ENCODE data around the gene TEX54. TPM values are rescaled to one million over a fixed set of nuclear protein-coding genes. Genes with fewer than 3 reads are reported as not detected.
A peak's percentile ranks its signal among the peaks of the same experiment; 100 is the strongest.

TEX54 gene
- total and polyA plus RNA-seq, 2 of the 13 experiments (the other 11 are each of a cell fraction or from before 2014, with no cell fraction given) = not detected

GRCh38 chr11:62831520-62832335 lies 913 bp downstream of the TEX54 start, which contains the start of gene STX5 (continued):
- TF ChIP-seq UBTF (CRISPR knock-in tag; IDR thresholded peaks at IDR 0.05) (peak; percentile 50), ZNF510 (CRISPR knock-in tag; IDR thresholded peaks at IDR 0.05; ENCODE audit: low read depth) (peak; percentile 31; the same call in 1 of the 2 replicates), FIP1L1 (IDR thresholded peaks at IDR 0.05; ENCODE audit: borderline replicate concordance, insufficient read depth, low read depth, low read length) (no peak), RFXAP (CRISPR knock-in tag; IDR thresholded peaks at IDR 0.05; ENCODE audit: borderline replicate concordance) (no peak), ZNF652 (CRISPR knock-in tag; IDR thresholded peaks at IDR 0.05; ENCODE audit: borderline replicate concordance, low read depth) (no peak), BCLAF1 (IDR thresholded peaks at IDR 0.05) (no peak), ZNF761 (CRISPR knock-in tag; conservative IDR thresholded peaks at IDR 0.05) (peak; percentile 52; the same call in 1 of the 2 replicates), THAP8 (CRISPR knock-in tag; IDR thresholded peaks at IDR 0.05; ENCODE audit: borderline replicate concordance) (no peak), KDM1A (CRISPR knock-in tag; IDR thresholded peaks at IDR 0.05) (no peak), CHD2 (IDR thresholded peaks at IDR 0.05; ENCODE audit: low read depth, low read length) (no peak; the same call in 1 of the 2 replicates), ZFP62 (CRISPR knock-in tag; IDR thresholded peaks at IDR 0.05) (no peak), RBM22 (optimal IDR thresholded peaks at IDR 0.05; ENCODE audit: low read length) (no peak), SMYD3 (CRISPR knock-in tag; IDR thresholded peaks at IDR 0.05) (no peak), ZNF788 (CRISPR knock-in tag; IDR thresholded peaks at IDR 0.05; ENCODE audit: borderline replicate concordance) (no peak; the same call in 1 of the 2 replicates), MYNN (CRISPR knock-in tag; IDR thresholded peaks at IDR 0.05; ENCODE audit: low read depth) (no peak), ZNF775 (CRISPR knock-in tag; IDR thresholded peaks at IDR 0.05; ENCODE audit: borderline replicate concordance) (peak; percentile 88; the same call in 1 of the 2 replicates), ZNF777 (CRISPR knock-in tag; IDR thresholded peaks at IDR 0.05) (no peak), POGZ (CRISPR knock-in tag; IDR thresholded peaks at IDR 0.05) (peak; percentile 47; the same call in 1 of the 2 replicates)
- TF ChIP-seq, protein P1, sequence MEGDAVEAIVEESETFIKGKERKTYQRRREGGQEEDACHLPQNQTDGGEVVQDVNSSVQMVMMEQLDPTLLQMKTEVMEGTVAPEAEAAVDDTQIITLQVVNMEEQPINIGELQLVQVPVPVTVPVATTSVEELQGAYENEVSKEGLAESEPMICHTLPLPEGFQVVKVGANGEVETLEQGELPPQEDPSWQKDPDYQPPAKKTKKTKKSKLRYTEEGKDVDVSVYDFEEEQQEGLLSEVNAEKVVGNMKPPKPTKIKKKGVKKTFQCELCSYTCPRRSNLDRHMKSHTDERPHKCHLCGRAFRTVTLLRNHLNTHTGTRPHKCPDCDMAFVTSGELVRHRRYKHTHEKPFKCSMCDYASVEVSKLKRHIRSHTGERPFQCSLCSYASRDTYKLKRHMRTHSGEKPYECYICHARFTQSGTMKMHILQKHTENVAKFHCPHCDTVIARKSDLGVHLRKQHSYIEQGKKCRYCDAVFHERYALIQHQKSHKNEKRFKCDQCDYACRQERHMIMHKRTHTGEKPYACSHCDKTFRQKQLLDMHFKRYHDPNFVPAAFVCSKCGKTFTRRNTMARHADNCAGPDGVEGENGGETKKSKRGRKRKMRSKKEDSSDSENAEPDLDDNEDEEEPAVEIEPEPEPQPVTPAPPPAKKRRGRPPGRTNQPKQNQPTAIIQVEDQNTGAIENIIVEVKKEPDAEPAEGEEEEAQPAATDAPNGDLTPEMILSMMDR (CRISPR knock-in tag; IDR thresholded peaks at IDR 0.05) = no peak
- TF ChIP-seq, protein P2, sequence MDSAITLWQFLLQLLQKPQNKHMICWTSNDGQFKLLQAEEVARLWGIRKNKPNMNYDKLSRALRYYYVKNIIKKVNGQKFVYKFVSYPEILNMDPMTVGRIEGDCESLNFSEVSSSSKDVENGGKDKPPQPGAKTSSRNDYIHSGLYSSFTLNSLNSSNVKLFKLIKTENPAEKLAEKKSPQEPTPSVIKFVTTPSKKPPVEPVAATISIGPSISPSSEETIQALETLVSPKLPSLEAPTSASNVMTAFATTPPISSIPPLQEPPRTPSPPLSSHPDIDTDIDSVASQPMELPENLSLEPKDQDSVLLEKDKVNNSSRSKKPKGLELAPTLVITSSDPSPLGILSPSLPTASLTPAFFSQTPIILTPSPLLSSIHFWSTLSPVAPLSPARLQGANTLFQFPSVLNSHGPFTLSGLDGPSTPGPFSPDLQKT (CRISPR knock-in tag; IDR thresholded peaks at IDR 0.05; ENCODE audit: borderline replicate concordance) = no peak
